Glutamatergic neuron (in vitro differentiated cells): ENCODE data around the gene ARL15. TPM values are rescaled to one million over a fixed set of nuclear protein-coding genes. Genes with fewer than 3 reads are reported as not detected.

Source experiments
- DNase-seq: peaks from one replicate; pipeline ENCODE4 v3.0.0; 2022
- H3K27ac Mint-ChIP-seq: one replicate; pipeline ENCODE4 v1.8.0; 2020; ENCODE audit warnings: mild to moderate bottlenecking, mixed read lengths, inconsistent platforms; ENCODE audit not compliant: unreplicated experiment
- H3K27me3 Mint-ChIP-seq: one replicate; pipeline ENCODE4 v1.8.0; 2020; ENCODE audit warnings: mild to moderate bottlenecking, moderate library complexity, mixed read lengths, inconsistent platforms; ENCODE audit not compliant: unreplicated experiment
- H3K36me3 Mint-ChIP-seq: one replicate; pipeline ENCODE4 v1.8.0; 2020; ENCODE audit warnings: mild to moderate bottlenecking, mixed read lengths, inconsistent platforms; ENCODE audit not compliant: unreplicated experiment
- H3K4me1 Mint-ChIP-seq: one replicate; pipeline ENCODE4 v1.8.0; 2020; ENCODE audit warnings: mild to moderate bottlenecking, low read depth, mixed read lengths, inconsistent platforms; ENCODE audit not compliant: unreplicated experiment
- H3K4me3 Mint-ChIP-seq: one replicate; pipeline ENCODE4 v1.8.0; 2020; ENCODE audit warnings: mild to moderate bottlenecking, mixed read lengths, inconsistent platforms; ENCODE audit not compliant: unreplicated experiment
- H3K9me3 Mint-ChIP-seq: one replicate; pipeline ENCODE4 v1.8.0; 2020; ENCODE audit warnings: mild to moderate bottlenecking, moderate library complexity, mixed read lengths, inconsistent platforms; ENCODE audit not compliant: unreplicated experiment
- CTCF ChIP-seq: fragments of 200-600 bp; sonication (generic); IDR thresholded peaks from one replicate; pipeline ENCODE4 v1.5.0; 2021; ENCODE audit not compliant: partially characterized antibody, unreplicated experiment
- total RNA-seq: library from RNA; stranded (reverse); fragmentation: NEBNext Ultra II Directional; extraction: Animal tissue kit (Norgen Biotek cat#: 25700); gene quantifications from one replicate; pipeline ENCODE4 v1.2.1, GENCODE V29; 2021; ENCODE audit not compliant: unreplicated experiment

Gene ARL15
- total RNA-seq, 1 donor from 2014 or later: 37.4 TPM

GRCh38 chr5:54276048-54276447 is 34.3 kb downstream of the ARL15 start:
- Mint-ChIP-seq H3K4me3 (no peak overlapping the region), H3K36me3 (no peaks in the 10 kb centered on the region), H3K27me3 (no peaks in the 10 kb centered on the region), H3K4me1 (peaks cover 3% of the 10 kb centered on the region), H3K9me3 (peaks cover 6% of the 10 kb centered on the region), H3K27ac (no peak overlapping the region)
- TF ChIP-seq CTCF: no peak
- DNase-seq: no peak

DNA sequence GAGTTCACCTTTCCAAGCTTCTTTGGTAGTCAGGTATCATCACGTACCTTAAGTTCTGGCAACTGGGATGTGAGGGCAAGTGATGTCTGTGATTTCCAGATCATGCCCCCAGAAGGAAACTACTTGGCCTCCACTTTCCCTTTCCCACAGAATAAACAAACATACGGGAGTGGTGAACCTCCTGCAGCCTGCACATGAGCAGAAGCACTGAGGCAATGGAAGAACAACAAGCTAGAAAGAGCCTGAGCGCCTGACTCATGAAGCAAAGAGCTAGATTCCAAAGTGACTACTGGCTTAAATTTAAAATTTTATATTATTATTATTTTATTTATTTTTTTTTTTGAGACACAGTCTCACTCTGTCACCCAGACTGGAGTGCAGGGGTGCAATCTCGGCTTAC is 35.0 kb downstream of the ARL15 start:
- no peaks in the 10 kb centered on the region for H3K36me3 Mint-ChIP-seq
- H3K4me1 Mint-ChIP-seq: peaks cover 3% of the 10 kb centered on the region
- no peak for DNase-seq
- H3K27me3 Mint-ChIP-seq: no peaks in the 10 kb centered on the region
- TF ChIP-seq CTCF: no peak
- no peak overlapping the region for H3K4me3 Mint-ChIP-seq
- peaks cover 6% of the 10 kb centered on the region for H3K9me3 Mint-ChIP-seq
- no peak overlapping the region for H3K27ac Mint-ChIP-seq

GRCh38 chr5:54274944-54275343 is 35.4 kb downstream of the ARL15 start:
- no peak overlapping the region for H3K27ac Mint-ChIP-seq
- H3K36me3 Mint-ChIP-seq: no peaks in the 10 kb centered on the region
- H3K4me3 Mint-ChIP-seq: no peak overlapping the region
- H3K9me3 Mint-ChIP-seq: peaks cover 6% of the 10 kb centered on the region
- H3K27me3 Mint-ChIP-seq: no peaks in the 10 kb centered on the region
- DNase-seq: no peak
- no peak for TF ChIP-seq CTCF
- peaks cover 3% of the 10 kb centered on the region for H3K4me1 Mint-ChIP-seq

GRCh38 chr5:54273715-54274114 is 36.7 kb downstream of the ARL15 start:
- no peaks in the 10 kb centered on the region for H3K36me3 Mint-ChIP-seq
- H3K4me3 Mint-ChIP-seq: no peak overlapping the region
- TF ChIP-seq CTCF: no peak
- peaks cover 3% of the 10 kb centered on the region for H3K4me1 Mint-ChIP-seq
- no peaks in the 10 kb centered on the region for H3K27me3 Mint-ChIP-seq
- DNase-seq: no peak
- H3K9me3 Mint-ChIP-seq: peaks cover 4% of the 10 kb centered on the region
- no peak overlapping the region for H3K27ac Mint-ChIP-seq

DNA sequence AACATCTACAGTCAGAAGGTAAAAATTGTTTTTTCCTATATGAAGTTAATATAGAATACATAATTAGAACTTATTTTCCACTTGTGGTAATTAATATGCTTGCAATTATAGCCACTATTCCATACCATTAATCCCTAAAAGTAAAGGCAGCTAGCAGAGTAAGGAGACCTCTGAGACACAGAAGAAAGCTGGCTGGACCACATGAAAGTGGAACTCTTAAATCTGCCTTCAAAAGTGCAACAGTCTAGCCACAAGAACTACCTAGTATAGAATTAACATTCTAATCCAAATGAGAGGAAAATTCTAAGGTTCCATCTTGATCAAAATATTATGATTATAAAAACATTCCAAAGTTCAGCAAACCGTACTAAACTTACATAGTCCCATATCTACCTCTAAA is 37.6 kb downstream of the ARL15 start:
- Mint-ChIP-seq H3K27ac (no peak overlapping the region), H3K9me3 (peaks cover 4% of the 10 kb centered on the region), H3K4me3 (no peak overlapping the region), H3K4me1 (peaks cover 3% of the 10 kb centered on the region), H3K27me3 (no peaks in the 10 kb centered on the region), H3K36me3 (no peaks in the 10 kb centered on the region)
- DNase-seq: no peak
- no peak for TF ChIP-seq CTCF
